HG03175 (cell line): ENCODE measurements around the gene UNC5B.
"Not testable (repeated sequence)": the region's sequence is repeated elsewhere in the genome, so short reads cannot be mapped to it uniquely, and the experiment has no call there.

ENCODE experiments used
- ATAC-seq: cut with Tn5 transposase; IDR thresholded peaks from one replicate; pipeline ENCODE4 v1.9.1; 2021; ENCODE audit warnings: mild to moderate bottlenecking, moderate library complexity; ENCODE audit not compliant: unreplicated experiment

UNC5B gene

GRCh38 chr10:71295641-71296040 lies 83.3 kb downstream of the UNC5B start:
- no peak for ATAC-seq

GRCh38 chr10:71296086-71296485 lies 83.7 kb downstream of the UNC5B start:
- ATAC-seq = no peak

GRCh38 chr10:71296811-71297210 lies 84.4 kb downstream of the UNC5B start:
- ATAC-seq = not testable (repeated sequence)

- no peak for ATAC-seq
Measured at GRCh38 chr10:71297343-71297742, 85.0 kb downstream of the UNC5B start.

GRCh38 chr10:71299071-71299785 lies 86.9 kb downstream of the UNC5B start:
- ATAC-seq = no peak

GRCh38 chr10:71300555-71301370 lies 88.4 kb downstream of the UNC5B start:
- no peak for ATAC-seq

- no peak for ATAC-seq
Measured at GRCh38 chr10:71301371-71301916, 89.1 kb downstream of the UNC5B start.

- ATAC-seq = no peak
Measured at GRCh38 chr10:71302451-71302850, 90.1 kb downstream of the UNC5B start.

GRCh38 chr10:71302874-71303568 lies 90.7 kb downstream of the UNC5B start:
- no peak for ATAC-seq

- no peak for ATAC-seq
Measured at GRCh38 chr10:71303569-71303907, 91.2 kb downstream of the UNC5B start.

GRCh38 chr10:71304914-71305313 lies 92.5 kb downstream of the UNC5B start:
- no peak for ATAC-seq

- no peak for ATAC-seq
Measured at GRCh38 chr10:71306979-71307378, 94.6 kb downstream of the UNC5B start.

- ATAC-seq = no peak
Measured at GRCh38 chr10:71307469-71308085, 95.2 kb downstream of the UNC5B start.

- no peak for ATAC-seq
Measured at GRCh38 chr10:71308244-71308643, 95.9 kb downstream of the UNC5B start.

- ATAC-seq = no peak
Measured at GRCh38 chr10:71308985-71309384, 96.6 kb downstream of the UNC5B start.

- no peak for ATAC-seq
Measured at GRCh38 chr10:71309919-71310318, 97.5 kb downstream of the UNC5B start.

GRCh38 chr10:71312220-71312619 lies 99.8 kb downstream of the UNC5B start:
- ATAC-seq = no peak

GRCh38 chr10:71312811-71313789 lies 100.7 kb downstream of the UNC5B start:
- ATAC-seq = no peak

GRCh38 chr10:71314028-71314693 lies 101.8 kb downstream of the UNC5B start:
- no peak for ATAC-seq
